ENCODE measurements around the gene FGF21.
"Not testable (repeated sequence)": the region's sequence is repeated elsewhere in the genome, so short reads cannot be mapped to it uniquely, and the experiment has no call there.

Gene FGF21

DNA sequence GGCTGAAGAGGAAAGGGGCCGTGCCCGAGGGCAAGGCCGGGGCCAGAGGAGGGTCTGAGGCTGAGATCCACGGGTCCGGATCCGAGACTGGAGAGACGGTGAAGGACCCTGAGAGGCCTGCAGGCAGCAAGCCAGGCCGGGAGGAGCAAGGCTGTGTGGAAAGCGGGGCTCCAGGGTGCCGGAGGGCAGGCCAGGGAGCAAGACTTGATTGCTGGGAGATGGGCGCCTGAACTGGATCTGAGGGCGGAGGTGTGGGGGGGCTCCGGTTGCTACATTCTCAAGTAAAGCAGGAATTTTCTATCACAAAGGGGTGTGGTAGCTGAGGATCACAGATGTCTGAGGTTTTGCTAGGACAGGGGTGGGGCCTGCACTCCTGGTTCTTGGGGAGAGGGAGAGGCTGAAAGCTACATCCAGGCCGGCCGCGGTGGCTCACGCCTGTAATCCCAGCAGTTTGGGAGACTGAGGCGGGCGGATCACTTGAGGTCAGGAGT lies 39.6 kb upstream of the FGF21 start:
- H2AFZ ChIP-seq (ENCODE audit: low read depth, low read length, severe bottlenecking): no peak overlapping the region
- no peak overlapping the region for H3K4me2 ChIP-seq (ENCODE audit: low read depth, low read length, poor library complexity, severe bottlenecking)
- no peak overlapping the region for H3K9ac ChIP-seq (ENCODE audit: low read length)
- no peaks in the 10 kb centered on the region for H3F3A ChIP-seq (ENCODE audit: insufficient read depth)
- H3K9me3 ChIP-seq (ENCODE audit: insufficient read depth, low read length): no peaks in the 10 kb centered on the region
- no peak overlapping the region for H3K27ac ChIP-seq (ENCODE audit: low read depth, low read length)
- no peaks in the 10 kb centered on the region for H3K79me2 ChIP-seq (ENCODE audit: insufficient read depth, low read length)
- H4K20me1 ChIP-seq (ENCODE audit: low read depth, low read length): no peaks in the 10 kb centered on the region
- no peak overlapping the region for H3K4me3 ChIP-seq (ENCODE audit: insufficient read depth, low read length, poor library complexity, severe bottlenecking)
- H3K36me3 ChIP-seq (ENCODE audit: low read length): no peaks in the 10 kb centered on the region
- H3K27me3 ChIP-seq (ENCODE audit: low read length): no peaks in the 10 kb centered on the region
- no peaks in the 10 kb centered on the region for H3K9me2 ChIP-seq (replicated peaks; ENCODE audit: insufficient read depth, low read length)
- TF ChIP-seq, protein P1, sequence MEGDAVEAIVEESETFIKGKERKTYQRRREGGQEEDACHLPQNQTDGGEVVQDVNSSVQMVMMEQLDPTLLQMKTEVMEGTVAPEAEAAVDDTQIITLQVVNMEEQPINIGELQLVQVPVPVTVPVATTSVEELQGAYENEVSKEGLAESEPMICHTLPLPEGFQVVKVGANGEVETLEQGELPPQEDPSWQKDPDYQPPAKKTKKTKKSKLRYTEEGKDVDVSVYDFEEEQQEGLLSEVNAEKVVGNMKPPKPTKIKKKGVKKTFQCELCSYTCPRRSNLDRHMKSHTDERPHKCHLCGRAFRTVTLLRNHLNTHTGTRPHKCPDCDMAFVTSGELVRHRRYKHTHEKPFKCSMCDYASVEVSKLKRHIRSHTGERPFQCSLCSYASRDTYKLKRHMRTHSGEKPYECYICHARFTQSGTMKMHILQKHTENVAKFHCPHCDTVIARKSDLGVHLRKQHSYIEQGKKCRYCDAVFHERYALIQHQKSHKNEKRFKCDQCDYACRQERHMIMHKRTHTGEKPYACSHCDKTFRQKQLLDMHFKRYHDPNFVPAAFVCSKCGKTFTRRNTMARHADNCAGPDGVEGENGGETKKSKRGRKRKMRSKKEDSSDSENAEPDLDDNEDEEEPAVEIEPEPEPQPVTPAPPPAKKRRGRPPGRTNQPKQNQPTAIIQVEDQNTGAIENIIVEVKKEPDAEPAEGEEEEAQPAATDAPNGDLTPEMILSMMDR (IDR thresholded peaks at IDR 0.05; ENCODE audit: insufficient read depth, low read length, poor library complexity, severe bottlenecking): no peak
- TF ChIP-seq EZH2phosphoT487 (conservative IDR thresholded peaks at IDR 0.05; ENCODE audit: low read length): no peak

DNA sequence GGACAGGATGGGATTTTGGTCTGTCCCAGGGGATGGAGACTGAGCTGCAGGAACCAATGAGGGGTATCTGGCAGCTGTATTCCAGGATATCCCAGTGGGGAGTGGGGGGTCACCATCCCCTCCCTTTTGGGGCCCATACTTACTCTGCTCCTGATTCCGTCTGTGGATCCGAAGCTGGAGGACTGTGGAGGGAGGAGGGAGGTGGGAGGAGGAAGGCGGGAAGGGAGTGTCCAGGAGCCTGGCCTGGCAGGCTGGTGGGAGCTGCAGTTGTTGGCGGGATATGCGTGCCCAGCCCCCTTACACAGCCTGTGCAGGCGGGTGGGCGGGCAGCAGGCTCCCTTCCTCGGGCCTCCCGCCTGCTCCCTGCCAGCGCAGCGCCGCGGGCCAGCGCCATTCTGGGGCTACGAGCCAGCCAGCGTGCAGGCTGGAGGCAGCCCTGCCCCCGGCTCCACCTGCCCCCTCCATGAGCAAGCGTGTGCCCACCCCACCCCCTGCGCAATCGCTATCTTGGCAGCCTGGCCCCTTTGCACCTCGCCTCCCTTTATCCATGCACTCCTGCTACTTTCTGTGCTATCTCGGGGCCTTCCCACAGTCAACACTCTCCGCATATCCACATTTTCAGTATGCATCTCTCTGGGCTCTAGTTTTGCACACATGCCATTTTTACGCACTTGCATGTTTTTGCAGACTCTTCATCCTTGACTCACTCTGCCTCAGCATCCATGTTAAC lies 38.6 kb upstream of the FGF21 start:
- TF ChIP-seq, protein P1 (IDR thresholded peaks at IDR 0.05; ENCODE audit: insufficient read depth, low read length, poor library complexity, severe bottlenecking): no peak
- TF ChIP-seq EZH2phosphoT487 (conservative IDR thresholded peaks at IDR 0.05; ENCODE audit: low read length): no peak
- Histone ChIP-seq H3F3A (ENCODE audit: insufficient read depth) (no peaks in the 10 kb centered on the region), H3K27me3 (ENCODE audit: low read length) (no peaks in the 10 kb centered on the region), H3K27ac (ENCODE audit: low read depth, low read length) (no peak overlapping the region), H3K9me3 (ENCODE audit: insufficient read depth, low read length) (no peaks in the 10 kb centered on the region), H3K4me2 (ENCODE audit: low read depth, low read length, poor library complexity, severe bottlenecking) (no peak overlapping the region), H2AFZ (ENCODE audit: low read depth, low read length, severe bottlenecking) (no peak overlapping the region), H3K4me3 (ENCODE audit: insufficient read depth, low read length, poor library complexity, severe bottlenecking) (no peak overlapping the region), H3K9ac (ENCODE audit: low read length) (no peak overlapping the region), H3K36me3 (ENCODE audit: low read length) (no peaks in the 10 kb centered on the region), H4K20me1 (ENCODE audit: low read depth, low read length) (no peaks in the 10 kb centered on the region), H3K9me2 (replicated peaks; ENCODE audit: insufficient read depth, low read length) (no peaks in the 10 kb centered on the region), H3K79me2 (ENCODE audit: insufficient read depth, low read length) (no peaks in the 10 kb centered on the region)

DNA sequence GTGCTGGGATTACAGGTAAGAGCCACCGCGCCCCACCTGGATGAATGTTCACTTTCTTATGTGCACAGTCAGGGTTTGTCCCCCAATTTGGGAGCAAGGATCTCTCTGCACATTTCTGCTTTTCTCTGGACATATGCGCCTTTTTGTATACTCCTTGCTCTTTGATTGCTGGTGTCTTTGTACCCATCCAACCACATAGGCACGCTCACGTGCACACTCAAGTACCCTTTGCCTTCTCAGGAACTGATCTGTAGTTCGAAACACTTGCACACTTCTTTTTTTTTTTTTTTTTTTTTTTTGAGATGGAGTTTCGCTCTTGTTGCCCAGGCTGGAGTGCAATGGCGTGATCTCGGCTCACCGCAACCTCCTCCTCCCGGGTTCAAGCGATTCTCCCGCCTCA lies 37.2 kb upstream of the FGF21 start:
- not testable (repeated sequence) for H3K27ac ChIP-seq (ENCODE audit: low read depth, low read length); H4K20me1 ChIP-seq (ENCODE audit: low read depth, low read length); H3K9ac ChIP-seq (ENCODE audit: low read length); H3K9me2 ChIP-seq (replicated peaks; ENCODE audit: insufficient read depth, low read length); H3K9me3 ChIP-seq (ENCODE audit: insufficient read depth, low read length); H3K79me2 ChIP-seq (ENCODE audit: insufficient read depth, low read length); H3K36me3 ChIP-seq (ENCODE audit: low read length); H3F3A ChIP-seq (ENCODE audit: insufficient read depth); H3K4me2 ChIP-seq (ENCODE audit: low read depth, low read length, poor library complexity, severe bottlenecking); H3K27me3 ChIP-seq (ENCODE audit: low read length); H2AFZ ChIP-seq (ENCODE audit: low read depth, low read length, severe bottlenecking); H3K4me3 ChIP-seq (ENCODE audit: insufficient read depth, low read length, poor library complexity, severe bottlenecking)

DNA sequence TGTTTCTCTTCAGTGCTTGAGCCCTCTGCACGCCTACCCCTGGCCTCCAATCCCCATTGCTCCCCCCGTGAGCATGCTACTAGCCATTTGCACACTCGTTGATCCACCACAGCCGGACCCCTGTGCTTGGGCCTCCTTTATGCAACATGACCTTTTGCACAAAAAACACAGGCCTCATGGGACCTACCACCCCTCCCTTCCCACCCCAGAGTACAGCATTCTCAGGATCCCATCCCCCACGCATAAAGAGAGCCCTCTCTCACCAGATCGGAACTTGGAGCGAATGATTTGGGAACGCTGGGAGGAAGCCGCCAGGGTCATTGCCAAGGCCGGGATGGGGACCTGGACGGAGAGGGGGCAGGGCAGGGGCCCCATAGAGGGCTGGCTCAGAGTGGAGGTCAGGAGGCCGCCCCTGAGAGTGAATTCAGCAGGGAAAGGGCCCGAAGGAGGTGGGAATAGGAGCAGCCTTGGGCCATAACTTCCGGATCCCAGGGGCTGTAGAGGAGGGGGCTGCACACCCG lies 36.6 kb upstream of the FGF21 start:
- Histone ChIP-seq H3K27ac (ENCODE audit: low read depth, low read length) (no peak overlapping the region), H4K20me1 (ENCODE audit: low read depth, low read length) (no peaks in the 10 kb centered on the region), H3K9me3 (ENCODE audit: insufficient read depth, low read length) (no peaks in the 10 kb centered on the region), H2AFZ (ENCODE audit: low read depth, low read length, severe bottlenecking) (no peak overlapping the region), H3K27me3 (ENCODE audit: low read length) (no peaks in the 10 kb centered on the region), H3K4me2 (ENCODE audit: low read depth, low read length, poor library complexity, severe bottlenecking) (no peak overlapping the region), H3K79me2 (ENCODE audit: insufficient read depth, low read length) (no peaks in the 10 kb centered on the region), H3K36me3 (ENCODE audit: low read length) (no peaks in the 10 kb centered on the region), H3K4me3 (ENCODE audit: insufficient read depth, low read length, poor library complexity, severe bottlenecking) (no peak overlapping the region), H3K9me2 (replicated peaks; ENCODE audit: insufficient read depth, low read length) (no peaks in the 10 kb centered on the region), H3F3A (ENCODE audit: insufficient read depth) (no peaks in the 10 kb centered on the region), H3K9ac (ENCODE audit: low read length) (no peak overlapping the region)
- TF ChIP-seq, protein P1 (IDR thresholded peaks at IDR 0.05; ENCODE audit: insufficient read depth, low read length, poor library complexity, severe bottlenecking): no peak
- TF ChIP-seq EZH2phosphoT487 (conservative IDR thresholded peaks at IDR 0.05; ENCODE audit: low read length): no peak
